ENCODE measurements around the gene ST8SIA1.

Gene ST8SIA1

GRCh38 chr12:22307811-22308210 lies 26.7 kb downstream of the ST8SIA1 start:
- H3K9me3 ChIP-seq (ENCODE audit: control insufficient read depth, low read length), result no peaks in the 10 kb centered on the region
- no peak overlapping the region for H3K4me3 ChIP-seq (ENCODE audit: extremely low read depth, insufficient read depth, low read length, poor library complexity, severe bottlenecking)
- no peaks in the 10 kb centered on the region for H3K36me3 ChIP-seq (ENCODE audit: control insufficient read depth, insufficient read depth, low read length)
- WGBS, 2 experiments (ENCODE audit: insufficient coverage in 2 of 2), result no CpG with 5 or more reads among the region's 2 CpGs
- no peak overlapping the region for H3K27ac ChIP-seq (ENCODE audit: low read depth, low read length, severe bottlenecking)
- no peaks in the 10 kb centered on the region for H3K4me1 ChIP-seq (ENCODE audit: control insufficient read depth, insufficient read depth, low read length, poor library complexity, severe bottlenecking)

- Histone ChIP-seq H3K9me3 (ENCODE audit: control insufficient read depth, low read length) (peaks cover under 1% of the 10 kb centered on the region), H3K27ac (ENCODE audit: low read depth, low read length, severe bottlenecking) (no peak overlapping the region), H3K36me3 (ENCODE audit: control insufficient read depth, insufficient read depth, low read length) (no peaks in the 10 kb centered on the region), H3K4me3 (ENCODE audit: extremely low read depth, insufficient read depth, low read length, poor library complexity, severe bottlenecking) (no peak overlapping the region), H3K4me1 (ENCODE audit: control insufficient read depth, insufficient read depth, low read length, poor library complexity, severe bottlenecking) (no peaks in the 10 kb centered on the region)
Measured at GRCh38 chr12:22306311-22306710, 28.2 kb downstream of the ST8SIA1 start.

- no peaks in the 10 kb centered on the region for H3K4me1 ChIP-seq (ENCODE audit: control insufficient read depth, insufficient read depth, low read length, poor library complexity, severe bottlenecking)
- peaks cover 16% of the 10 kb centered on the region for H3K9me3 ChIP-seq (ENCODE audit: control insufficient read depth, low read length)
- no peak overlapping the region for H3K4me3 ChIP-seq (ENCODE audit: extremely low read depth, insufficient read depth, low read length, poor library complexity, severe bottlenecking)
- WGBS, 2 experiments (ENCODE audit: insufficient coverage in 2 of 2), result no CpG with 5 or more reads among the region's 1 CpG
- no peaks in the 10 kb centered on the region for H3K36me3 ChIP-seq (ENCODE audit: control insufficient read depth, insufficient read depth, low read length)
- H3K27ac ChIP-seq (ENCODE audit: low read depth, low read length, severe bottlenecking), result no peak overlapping the region
Measured at GRCh38 chr12:22304341-22304740, 30.2 kb downstream of the ST8SIA1 start.

GRCh38 chr12:22299294-22299912 lies 35.1 kb downstream of the ST8SIA1 start:
- H3K36me3 ChIP-seq (ENCODE audit: control insufficient read depth, insufficient read depth, low read length), result no peaks in the 10 kb centered on the region
- no peak overlapping the region for H3K27ac ChIP-seq (ENCODE audit: low read depth, low read length, severe bottlenecking)
- peaks cover 26% of the 10 kb centered on the region for H3K9me3 ChIP-seq (ENCODE audit: control insufficient read depth, low read length)
- H3K4me1 ChIP-seq (ENCODE audit: control insufficient read depth, insufficient read depth, low read length, poor library complexity, severe bottlenecking), result no peaks in the 10 kb centered on the region
- no peak overlapping the region for H3K4me3 ChIP-seq (ENCODE audit: extremely low read depth, insufficient read depth, low read length, poor library complexity, severe bottlenecking)

GRCh38 chr12:22289250-22289649 lies 45.3 kb downstream of the ST8SIA1 start:
- H3K36me3 ChIP-seq (ENCODE audit: control insufficient read depth, insufficient read depth, low read length), result no peaks in the 10 kb centered on the region
- 90 to 92% methylated on average over 5 to 6 of the region's 6 CpGs for WGBS, 2 experiments (ENCODE audit: insufficient coverage in 2 of 2)

GRCh38 chr12:22287776-22288621 lies 46.5 kb downstream of the ST8SIA1 start:
- no peak overlapping the region for H3K4me3 ChIP-seq (ENCODE audit: extremely low read depth, insufficient read depth, low read length, poor library complexity, severe bottlenecking)
- no peak overlapping the region for H3K27ac ChIP-seq (ENCODE audit: low read depth, low read length, severe bottlenecking)
- no peaks in the 10 kb centered on the region for H3K36me3 ChIP-seq (ENCODE audit: control insufficient read depth, insufficient read depth, low read length)
- peaks cover 2% of the 10 kb centered on the region for H3K4me1 ChIP-seq (ENCODE audit: control insufficient read depth, insufficient read depth, low read length, poor library complexity, severe bottlenecking)
- H3K9me3 ChIP-seq (ENCODE audit: control insufficient read depth, low read length), result no peaks in the 10 kb centered on the region
- WGBS, 2 experiments (ENCODE audit: insufficient coverage in 2 of 2), result 50 to 57% methylated on average over 6 to 10 of the region's 11 CpGs

More at GRCh38 chr12:22289250-22289649, 45.3 kb downstream of the ST8SIA1 start:
- H3K9me3 ChIP-seq (ENCODE audit: control insufficient read depth, low read length), result no peaks in the 10 kb centered on the region
- peaks cover 2% of the 10 kb centered on the region for H3K4me1 ChIP-seq (ENCODE audit: control insufficient read depth, insufficient read depth, low read length, poor library complexity, severe bottlenecking)
- H3K4me3 ChIP-seq (ENCODE audit: extremely low read depth, insufficient read depth, low read length, poor library complexity, severe bottlenecking), result no peak overlapping the region
- no peak overlapping the region for H3K27ac ChIP-seq (ENCODE audit: low read depth, low read length, severe bottlenecking)

- Histone ChIP-seq H3K4me1 (ENCODE audit: control insufficient read depth, insufficient read depth, low read length, poor library complexity, severe bottlenecking) (peaks cover 2% of the 10 kb centered on the region), H3K36me3 (ENCODE audit: control insufficient read depth, insufficient read depth, low read length) (no peaks in the 10 kb centered on the region), H3K9me3 (ENCODE audit: control insufficient read depth, low read length) (no peaks in the 10 kb centered on the region), H3K4me3 (ENCODE audit: extremely low read depth, insufficient read depth, low read length, poor library complexity, severe bottlenecking) (no peak overlapping the region), H3K27ac (ENCODE audit: low read depth, low read length, severe bottlenecking) (no peak overlapping the region)
- 80% methylated on average over 1 of the region's 3 CpGs; no CpG with 5 or more reads in 1 of the 2 experiments for WGBS, 2 experiments (ENCODE audit: insufficient coverage in 2 of 2)
Measured at GRCh38 chr12:22287101-22287500, 47.4 kb downstream of the ST8SIA1 start.

- Histone ChIP-seq H3K9me3 (ENCODE audit: control insufficient read depth, low read length) (no peaks in the 10 kb centered on the region), H3K4me1 (ENCODE audit: control insufficient read depth, insufficient read depth, low read length, poor library complexity, severe bottlenecking) (peaks cover 2% of the 10 kb centered on the region), H3K27ac (ENCODE audit: low read depth, low read length, severe bottlenecking) (no peak overlapping the region), H3K36me3 (ENCODE audit: control insufficient read depth, insufficient read depth, low read length) (no peaks in the 10 kb centered on the region), H3K4me3 (ENCODE audit: extremely low read depth, insufficient read depth, low read length, poor library complexity, severe bottlenecking) (no peak overlapping the region)
Measured at GRCh38 chr12:22286569-22286968, 47.9 kb downstream of the ST8SIA1 start.

- Histone ChIP-seq H3K4me3 (ENCODE audit: extremely low read depth, insufficient read depth, low read length, poor library complexity, severe bottlenecking) (no peak overlapping the region), H3K27ac (ENCODE audit: low read depth, low read length, severe bottlenecking) (no peak overlapping the region), H3K36me3 (ENCODE audit: control insufficient read depth, insufficient read depth, low read length) (no peaks in the 10 kb centered on the region), H3K4me1 (ENCODE audit: control insufficient read depth, insufficient read depth, low read length, poor library complexity, severe bottlenecking) (peaks cover 2% of the 10 kb centered on the region), H3K9me3 (ENCODE audit: control insufficient read depth, low read length) (no peaks in the 10 kb centered on the region)
- 100% methylated on average over 1 of the region's 1 CpG; no CpG with 5 or more reads in 1 of the 2 experiments for WGBS, 2 experiments (ENCODE audit: insufficient coverage in 2 of 2)
Measured at GRCh38 chr12:22285846-22286245, 48.7 kb downstream of the ST8SIA1 start.

- no peak overlapping the region for H3K4me3 ChIP-seq (ENCODE audit: extremely low read depth, insufficient read depth, low read length, poor library complexity, severe bottlenecking)
- no peaks in the 10 kb centered on the region for H3K9me3 ChIP-seq (ENCODE audit: control insufficient read depth, low read length)
- H3K36me3 ChIP-seq (ENCODE audit: control insufficient read depth, insufficient read depth, low read length), result no peaks in the 10 kb centered on the region
- peaks cover 2% of the 10 kb centered on the region for H3K4me1 ChIP-seq (ENCODE audit: control insufficient read depth, insufficient read depth, low read length, poor library complexity, severe bottlenecking)
- H3K27ac ChIP-seq (ENCODE audit: low read depth, low read length, severe bottlenecking), result no peak overlapping the region
- no CpG with 5 or more reads among the region's 1 CpG for WGBS, 2 experiments (ENCODE audit: insufficient coverage in 2 of 2)
Measured at GRCh38 chr12:22284871-22285270, 49.6 kb downstream of the ST8SIA1 start.

GRCh38 chr12:22283508-22283907 lies 51.0 kb downstream of the ST8SIA1 start:
- peaks cover 3% of the 10 kb centered on the region for H3K9me3 ChIP-seq (ENCODE audit: control insufficient read depth, low read length)
- H3K4me3 ChIP-seq (ENCODE audit: extremely low read depth, insufficient read depth, low read length, poor library complexity, severe bottlenecking), result no peak overlapping the region
- no peaks in the 10 kb centered on the region for H3K36me3 ChIP-seq (ENCODE audit: control insufficient read depth, insufficient read depth, low read length)
- no peak overlapping the region for H3K27ac ChIP-seq (ENCODE audit: low read depth, low read length, severe bottlenecking)
- peaks cover 2% of the 10 kb centered on the region for H3K4me1 ChIP-seq (ENCODE audit: control insufficient read depth, insufficient read depth, low read length, poor library complexity, severe bottlenecking)
- 94% methylated on average over 2 of the region's 4 CpGs; no CpG with 5 or more reads in 1 of the 2 experiments for WGBS, 2 experiments (ENCODE audit: insufficient coverage in 2 of 2)

All from mesodermal cell (in vitro differentiated cells).